Activated naive CD8-positive, alpha-beta T cell treated with anti-CD3 and anti-CD28 coated beads, Interleukin-2, amount 10 ng/mL, durations not matched to agents 7 days and 5 days (primary cell): ENCODE data around the gene BACH2. TPM values are rescaled to one million over a fixed set of nuclear protein-coding genes. Genes with fewer than 3 reads are reported as not detected.

Experiments
- ATAC-seq: fragments of 150-1000 bp; cut with Tn5 transposase; one replicate; pipeline ENCODE4 v1.10.0; 2021; ENCODE audit warnings: low read depth, moderate library complexity
- POLR2A ChIA-PET: fragments of 350-600 bp; sonication (Branson Sonifier 250); formaldehyde crosslinking; loops from one replicate; lab custom pipeline; 2021; ENCODE audit warnings: antibody characterized with exemption; lab: Charles Lee
- DNase-seq: peaks from one replicate; pipeline ENCODE4 v3.0.0; 2021
- H3K27ac Mint-ChIP-seq: one replicate; pipeline ENCODE4 v1.8.0; 2022; ENCODE audit warnings: mild to moderate bottlenecking, mixed read lengths
- H3K27me3 Mint-ChIP-seq: one replicate; pipeline ENCODE4 v1.8.0; 2022; ENCODE audit warnings: mild to moderate bottlenecking, moderate library complexity, mixed read lengths
- H3K36me3 Mint-ChIP-seq: one replicate; pipeline ENCODE4 v1.8.0; 2021; ENCODE audit warnings: mild to moderate bottlenecking, mixed read lengths
- H3K4me1 Mint-ChIP-seq: one replicate; pipeline ENCODE4 v1.8.0; 2021; ENCODE audit warnings: mixed read lengths
- H3K4me3 Mint-ChIP-seq: one replicate; pipeline ENCODE4 v1.8.0; 2022; ENCODE audit warnings: mild to moderate bottlenecking, moderate library complexity, mixed read lengths
- H3K9me3 Mint-ChIP-seq: one replicate; pipeline ENCODE4 v1.8.0; 2021; ENCODE audit warnings: mixed read lengths
- total RNA-seq, 2 experiments: library from RNA; stranded (reverse); gene quantifications; one replicate each; pipeline ENCODE4 v1.2.3, GENCODE V29; 2021

The BACH2 gene
- total RNA-seq, 2 experiments from 2014 or later: 61.7 to 65.8 TPM

- Mint-ChIP-seq H3K27ac (peak overlapping the region; percentile 95), H3K27me3 (no peaks in the 10 kb centered on the region), H3K4me1 (peaks cover 76% of the 10 kb centered on the region), H3K36me3 (peaks cover 7% of the 10 kb centered on the region), H3K4me3 (peak overlapping the region; percentile 80), H3K9me3 (no peaks in the 10 kb centered on the region)
- DNase-seq (no peak), ATAC-seq (peak; percentile 30)
- POLR2A ChIA-PET: interaction anchor here (0.5 to 1.5 kb wide), 7 partner anchors 10 to 483 kb away, joined by 3 to 6 read pairs (median 3); no protein-coding TSS in a partner anchor
These were observed 105.8 kb downstream of the BACH2 start for GRCh38 chr6:90190752-90191395.

- POLR2A ChIA-PET: interaction anchor here (0.5 to 1.5 kb wide), 7 partner anchors 10 to 95 kb away, joined by 3 to 7 read pairs (median 4); no protein-coding TSS in a partner anchor
- no peak for DNase-seq
- Mint-ChIP-seq H3K9me3 (no peaks in the 10 kb centered on the region), H3K4me3 (peak overlapping the region; percentile 80), H3K36me3 (peaks cover 7% of the 10 kb centered on the region), H3K27me3 (no peaks in the 10 kb centered on the region), H3K4me1 (peaks cover 72% of the 10 kb centered on the region), H3K27ac (peak overlapping the region; percentile 95)
- ATAC-seq: no peak
These were observed 106.5 kb downstream of the BACH2 start for GRCh38 chr6:90190131-90190530.

- H3K36me3 Mint-ChIP-seq: peaks cover 8% of the 10 kb centered on the region
These were observed 109.1 kb downstream of the BACH2 start for GRCh38 chr6:90187437-90188121.

GRCh38 chr6:90186637-90187371 lies 109.8 kb downstream of the BACH2 start:
- POLR2A ChIA-PET: interaction anchor here (0.8 to 1.7 kb wide), 6 partner anchors 8 to 109 kb away, joined by 3 to 8 read pairs (median 3); no protein-coding TSS in a partner anchor
- Mint-ChIP-seq H3K4me3 (peak overlapping the region; percentile 89), H3K27me3 (no peaks in the 10 kb centered on the region), H3K27ac (peak overlapping the region; percentile 98), H3K9me3 (no peaks in the 10 kb centered on the region), H3K36me3 (peaks cover 14% of the 10 kb centered on the region), H3K4me1 (peaks cover 75% of the 10 kb centered on the region)
- no peak for DNase-seq
- ATAC-seq: peak; percentile 52

More at GRCh38 chr6:90187437-90188121, 109.1 kb downstream of the BACH2 start:
- ATAC-seq (peak; percentile 70), DNase-seq (peak; percentile 52)
- Mint-ChIP-seq H3K4me3 (peak overlapping the region; percentile 89), H3K9me3 (no peaks in the 10 kb centered on the region), H3K27ac (peak overlapping the region; percentile 98), H3K27me3 (no peaks in the 10 kb centered on the region), H3K4me1 (peaks cover 75% of the 10 kb centered on the region)
- POLR2A ChIA-PET: interaction anchor here (0.6 to 1.6 kb wide), 14 partner anchors 9 to 814 kb away, joined by 3 to 10 read pairs (median 4); no protein-coding TSS in a partner anchor

GRCh38 chr6:90186026-90186425 lies 110.6 kb downstream of the BACH2 start:
- no peaks in the 10 kb centered on the region for H3K9me3 Mint-ChIP-seq
- DNase-seq (no peak), ATAC-seq (no peak)
- H3K4me1 Mint-ChIP-seq: peaks cover 77% of the 10 kb centered on the region
- peak overlapping the region; percentile 89 for H3K4me3 Mint-ChIP-seq
- no peaks in the 10 kb centered on the region for H3K27me3 Mint-ChIP-seq
- H3K36me3 Mint-ChIP-seq: peaks cover 15% of the 10 kb centered on the region
- POLR2A ChIA-PET: interaction anchor here (0.8 to 1.7 kb wide), 6 partner anchors 7 to 110 kb away, joined by 3 to 8 read pairs (median 3); no protein-coding TSS in a partner anchor
- H3K27ac Mint-ChIP-seq: peak overlapping the region; percentile 98

GRCh38 chr6:90184334-90185298 lies 112.0 kb downstream of the BACH2 start:
- Mint-ChIP-seq H3K4me1 (peaks cover 70% of the 10 kb centered on the region), H3K27me3 (no peaks in the 10 kb centered on the region), H3K36me3 (peaks cover 17% of the 10 kb centered on the region), H3K27ac (peak overlapping the region; percentile 91), H3K9me3 (no peaks in the 10 kb centered on the region), H3K4me3 (peak overlapping the region; percentile 83)
- DNase-seq (no peak), ATAC-seq (peak; percentile 9)
- POLR2A ChIA-PET: interaction anchor here (1.2 to 1.5 kb wide), 5 partner anchors 9 to 111 kb away, joined by 3 to 9 read pairs (median 4); partner anchors contain the start of gene BACH2

- H3K27ac Mint-ChIP-seq: peak overlapping the region; percentile 91
- H3K4me3 Mint-ChIP-seq: peak overlapping the region; percentile 83
- no peaks in the 10 kb centered on the region for H3K27me3 Mint-ChIP-seq
- H3K36me3 Mint-ChIP-seq: peaks cover 16% of the 10 kb centered on the region
- H3K4me1 Mint-ChIP-seq: peaks cover 71% of the 10 kb centered on the region
- DNase-seq (no peak), ATAC-seq (no peak)
- H3K9me3 Mint-ChIP-seq: no peaks in the 10 kb centered on the region
- POLR2A ChIA-PET: interaction anchor here (1.2 to 1.5 kb wide), 4 partner anchors 8 to 112 kb away, joined by 3 to 7 read pairs (median 4); partner anchors contain the start of gene BACH2
These were observed 112.9 kb downstream of the BACH2 start for GRCh38 chr6:90183587-90184333.

GRCh38 chr6:90180526-90180925 lies 116.1 kb downstream of the BACH2 start:
- Mint-ChIP-seq H3K4me1 (peaks cover 76% of the 10 kb centered on the region), H3K27me3 (no peaks in the 10 kb centered on the region), H3K27ac (no peak overlapping the region), H3K4me3 (no peak overlapping the region), H3K36me3 (peaks cover 16% of the 10 kb centered on the region), H3K9me3 (no peaks in the 10 kb centered on the region)
- POLR2A ChIA-PET: no interaction called here
- ATAC-seq: no peak
- no peak for DNase-seq

- POLR2A ChIA-PET: interaction anchor here (0.7 to 1.4 kb wide), 7 partner anchors 7 to 350 kb away, joined by 3 to 4 read pairs (median 3); no protein-coding TSS in a partner anchor
- no peak for ATAC-seq
- peak overlapping the region; percentile 82 for H3K4me3 Mint-ChIP-seq
These were observed 117.2 kb downstream of the BACH2 start for GRCh38 chr6:90179190-90180169.

GRCh38 chr6:90178384-90178855 lies 118.2 kb downstream of the BACH2 start:
- Mint-ChIP-seq H3K27me3 (no peaks in the 10 kb centered on the region), H3K4me1 (peaks cover 73% of the 10 kb centered on the region), H3K9me3 (no peaks in the 10 kb centered on the region), H3K36me3 (peaks cover 15% of the 10 kb centered on the region), H3K4me3 (peak overlapping the region; percentile 82), H3K27ac (peak overlapping the region; percentile 91)
- DNase-seq: no peak
- POLR2A ChIA-PET: interaction anchor here (0.7 to 1.7 kb wide), 13 partner anchors 8 to 117 kb away, joined by 3 to 6 read pairs (median 4); no protein-coding TSS in a partner anchor
- peak; percentile 3 for ATAC-seq

More at GRCh38 chr6:90179190-90180169, 117.2 kb downstream of the BACH2 start:
- H3K27me3 Mint-ChIP-seq: no peaks in the 10 kb centered on the region
- no peaks in the 10 kb centered on the region for H3K9me3 Mint-ChIP-seq
- no peak for DNase-seq
- H3K4me1 Mint-ChIP-seq: peaks cover 79% of the 10 kb centered on the region
- peak overlapping the region; percentile 91 for H3K27ac Mint-ChIP-seq
- H3K36me3 Mint-ChIP-seq: peaks cover 15% of the 10 kb centered on the region
